H1 (cell line): ENCODE measurements around the gene SERPINB1. TPM values are rescaled to one million over a fixed set of nuclear protein-coding genes. Genes with fewer than 3 reads are reported as not detected.

Experiments used
- CTCF ChIA-PET: fragments of 300-600 bp; sonication (Branson Sonifier 250); formaldehyde crosslinking; loops from one replicate; lab custom pipeline; 2021; ENCODE audit not compliant: partially characterized antibody; lab: Charles Lee
- POLR2A ChIA-PET: fragments of 300-600 bp; sonication (Branson Sonifier 250); formaldehyde crosslinking; loops from one replicate; lab custom pipeline; 2021; ENCODE audit warnings: inconsistent platforms; ENCODE audit not compliant: partially characterized antibody; lab: Charles Lee
- DNase-seq, 2 experiments: peaks; one replicate each; pipeline versions ENCODE4 v3.0.0 to v3.0.0-alpha.2; 2010 to 2022; ENCODE audit warnings: low spot score in 2 of 2, low read depth in 1 of 2, mixed read lengths in 1 of 2
- FAIRE-seq: peaks from 2 replicates; lab custom pipeline; 2011; peaks lifted over from hg19 to GRCh38; lab: Jason Lieb, UNC
- H2AFZ ChIP-seq: 2 replicates; pipeline ENCODE4 v1.8.1; 2012; ENCODE audit warnings: low read length, inconsistent platforms
- H2AK5ac ChIP-seq: 2 replicates; pipeline ENCODE4 v1.6.1; 2013; ENCODE audit warnings: low read depth, low read length
- H2BK120ac ChIP-seq: replicated peaks from 2 replicates; pipeline ENCODE3; 2013; ENCODE audit warnings: low read depth, low read length, inconsistent platforms
- H2BK12ac ChIP-seq: 2 replicates; pipeline ENCODE4 v1.6.1; 2013; ENCODE audit warnings: low read depth, low read length
- H2BK15ac ChIP-seq: 2 replicates; pipeline ENCODE4 v1.6.1; 2013; ENCODE audit warnings: low read length
- H2BK20ac ChIP-seq: 2 replicates; pipeline ENCODE4 v1.6.1; 2013; ENCODE audit warnings: low read length
- H2BK5ac ChIP-seq: 2 replicates; pipeline ENCODE4 v1.6.1; 2013; ENCODE audit warnings: low read depth, low read length
- H3K14ac ChIP-seq: 2 replicates; pipeline ENCODE4 v1.6.1; 2013; ENCODE audit warnings: inconsistent platforms; ENCODE audit not compliant: insufficient read length
- H3K18ac ChIP-seq: 2 replicates; pipeline ENCODE4 v1.6.1; 2013; ENCODE audit warnings: low read length; ENCODE audit errors: extremely low read depth
- H3K23ac ChIP-seq: 2 replicates; pipeline ENCODE4 v1.6.1; 2013; ENCODE audit warnings: inconsistent platforms; ENCODE audit not compliant: insufficient read length
- H3K23me2 ChIP-seq: 2 replicates; pipeline ENCODE4 v1.6.1; 2013; ENCODE audit warnings: low read depth, low read length
- H3K27ac ChIP-seq: 2 replicates; pipeline ENCODE4 v1.6.1; 2011; ENCODE audit warnings: low read depth, low read length, inconsistent platforms
- H3K27me3 ChIP-seq, 4 experiments: replicated peaks in 1 of 4; 1 replicate in 1 of 4; 2 replicates in 3 of 4; pipeline versions ENCODE4 v1.6.1 to v1.8.1; 2011 to 2013; ENCODE audit warnings: low read length in 3 of 4, mild to moderate bottlenecking in 3 of 4, inconsistent platforms in 2 of 4, mixed read lengths in 2 of 4, moderate library complexity in 1 of 4; ENCODE audit not compliant: control insufficient read depth in 3 of 4, insufficient read depth in 3 of 4; ENCODE audit errors: extremely low read depth in 1 of 4
- H3K36me3 ChIP-seq, 4 experiments: 2 replicates each; pipeline versions ENCODE4 v1.6.1 to v1.8.1; 2011 to 2013; ENCODE audit warnings: mild to moderate bottlenecking in 4 of 4, low read length in 3 of 4, moderate library complexity in 2 of 4, control low read depth in 1 of 4, inconsistent platforms in 1 of 4; ENCODE audit not compliant: insufficient read depth in 4 of 4, control insufficient read depth in 2 of 4
- H3K4ac ChIP-seq: replicated peaks from 2 replicates; pipeline ENCODE3; 2013; ENCODE audit warnings: low read length, low read depth, mixed read lengths, inconsistent platforms; ENCODE audit not compliant: insufficient read length
- H3K4me1 ChIP-seq, 4 experiments: replicated peaks in 1 of 4; 1 replicate in 1 of 4; 2 replicates in 3 of 4; pipeline versions ENCODE4 v1.6.1 to v1.8.1; 2011 to 2013; ENCODE audit warnings: low read length in 3 of 4, inconsistent platforms in 2 of 4, mixed read lengths in 1 of 4; ENCODE audit not compliant: insufficient read depth in 4 of 4, control insufficient read depth in 3 of 4
- H3K4me2 ChIP-seq, 2 experiments: 2 replicates each; pipeline versions ENCODE4 v1.6.1 to v1.8.1; 2011 to 2013; ENCODE audit warnings: low read depth in 2 of 2, low read length in 2 of 2, control low read depth in 1 of 2, inconsistent platforms in 1 of 2, mild to moderate bottlenecking in 1 of 2; ENCODE audit not compliant: insufficient read depth in 1 of 2
- H3K4me3 ChIP-seq, 4 experiments: fragments of 200-600, 300-600 bp in 1 of 4; sonication (generic), shearing (Covaris generic), sonication (Bioruptor Twin) in 1 of 4; 2 replicates each; pipeline versions ENCODE4 v1.5.1 to v1.8.1; 2011 to 2016; ENCODE audit warnings: low read length in 4 of 4, low read depth in 3 of 4, control low read depth in 2 of 4, inconsistent platforms in 2 of 4, mild to moderate bottlenecking in 2 of 4, mixed read lengths in 1 of 4, moderate library complexity in 1 of 4; ENCODE audit not compliant: insufficient read depth in 2 of 4; ENCODE audit errors: extremely low read depth in 1 of 4
- H3K56ac ChIP-seq: replicated peaks from 2 replicates; pipeline ENCODE3; 2013; ENCODE audit warnings: low read depth, mild to moderate bottlenecking, mixed read lengths, low read length, inconsistent platforms; ENCODE audit not compliant: insufficient read length
- H3K79me1 ChIP-seq: 2 replicates; pipeline ENCODE4 v1.6.1; 2013; ENCODE audit warnings: low read depth, low read length, control low read depth
- H3K79me2 ChIP-seq, 2 experiments: 2 replicates each; pipeline versions ENCODE4 v1.6.1 to v1.8.1; 2012 to 2013; ENCODE audit warnings: low read length in 2 of 2, mild to moderate bottlenecking in 2 of 2, inconsistent platforms in 1 of 2; ENCODE audit not compliant: insufficient read depth in 2 of 2, control insufficient read depth in 1 of 2
- H3K9ac ChIP-seq, 4 experiments: replicated peaks in 1 of 4; 1 replicate in 1 of 4; 2 replicates in 3 of 4; pipeline versions ENCODE4 v1.6.1 to v1.8.1; 2011 to 2013; ENCODE audit warnings: low read depth in 3 of 4, low read length in 3 of 4, control low read depth in 2 of 4, mild to moderate bottlenecking in 2 of 4, moderate library complexity in 2 of 4, inconsistent platforms in 1 of 4; ENCODE audit errors: extremely low read depth in 1 of 4
- H3K9me3 ChIP-seq, 2 experiments: 2 replicates each; pipeline versions ENCODE4 v1.6.1 to v1.8.1; 2012 to 2013; ENCODE audit warnings: mild to moderate bottlenecking in 2 of 2, moderate library complexity in 2 of 2, control low read depth in 1 of 2, inconsistent platforms in 1 of 2, low read depth in 1 of 2, low read length in 1 of 2, mixed read lengths in 1 of 2; ENCODE audit not compliant: insufficient read depth in 2 of 2
- H4K20me1 ChIP-seq, 2 experiments: replicated peaks in 1 of 2; 2 replicates each; pipeline versions ENCODE3 to v1.8.1; 2011 to 2013; ENCODE audit warnings: inconsistent platforms in 2 of 2, low read length in 2 of 2, mild to moderate bottlenecking in 1 of 2; ENCODE audit not compliant: insufficient read depth in 2 of 2, control insufficient read depth in 1 of 2
- H4K5ac ChIP-seq: 2 replicates; pipeline ENCODE4 v1.6.1; 2013; ENCODE audit warnings: low read length, low read depth, mixed read lengths, inconsistent platforms; ENCODE audit not compliant: insufficient read length
- H4K8ac ChIP-seq: 2 replicates; pipeline ENCODE4 v1.8.0; 2013; ENCODE audit warnings: mild to moderate bottlenecking, moderate library complexity, low read length, inconsistent platforms; ENCODE audit not compliant: insufficient read depth; ENCODE audit errors: extremely low read depth
- H4K91ac ChIP-seq: replicated peaks from 2 replicates; pipeline ENCODE3; 2013; ENCODE audit warnings: low read length, mixed read lengths, inconsistent platforms; ENCODE audit not compliant: insufficient read length
- BACH1 ChIP-seq: IDR thresholded peaks from 2 replicates; pipeline ENCODE4 v1.6.1; 2012; ENCODE audit warnings: low read length, improper control_type of control experiment
- CBX5 ChIP-seq: fragments of 300-800, 300-1000 bp; sonication (generic); IDR thresholded peaks from 2 replicates; pipeline ENCODE4 v1.7.1; 2016; ENCODE audit warnings: antibody characterized with exemption, low read length, low read depth
- CBX8 ChIP-seq: fragments of 300-800, 300-1000 bp; sonication (generic); IDR thresholded peaks from 2 replicates; pipeline ENCODE4 v1.7.1; 2016; ENCODE audit warnings: low read depth, low read length, borderline replicate concordance
- TCF12 ChIP-seq: IDR thresholded peaks from 2 replicates; pipeline ENCODE4 v1.6.1; 2011; ENCODE audit warnings: low read depth, mild to moderate bottlenecking, low read length
- WGBS, 2 experiments: shearing (Covaris generic) in 1 of 2; methylation state at CpG; one replicate each; pipeline versions ENCODE4 v1.1.6 to v1.1.7; 2013 to 2015; ENCODE audit warnings: low lambda C conversion rate in 2 of 2, mixed read lengths in 2 of 2, inconsistent platforms in 1 of 2, low coverage in 1 of 2, missing lambda C conversion rate in 1 of 2; ENCODE audit not compliant: insufficient replicate concordance in 2 of 2, insufficient coverage in 1 of 2, insufficient read length in 1 of 2; ENCODE audit errors: extremely low coverage in 1 of 2, missing lambda C conversion rate in 1 of 2; 5-methylcytosine and 5-hydroxymethylcytosine counted together
- polyA plus RNA-seq, 7 experiments: library from polyadenylated mRNA; depleted of rRNA in 3 of 7; stranded (reverse) in 5 of 7; unstranded in 2 of 7; fragments of >200 nt in 5 of 7; fragments of 200-250 nt in 2 of 7; gene quantifications; 1 replicate in 5 of 7; 2 replicates in 1 of 7; 4 replicates in 1 of 7; pipeline versions ENCODE4 v1.2.1 to v1.2.3, GENCODE V29; 2011 to 2013; ENCODE audit warnings: missing spikeins in 2 of 7, mixed read lengths in 2 of 7
- total RNA-seq: library from RNA; stranded (reverse); fragmentation: NEBNext Ultra II Directional; extraction: Animal tissue kit (Norgen Biotek cat#: 25700); gene quantifications from 2 replicates; pipeline ENCODE4 v1.2.1, GENCODE V29; 2021

Gene SERPINB1
- total and polyA plus RNA-seq, 2 of the 8 experiments (the other 6 are each of a cell fraction or from before 2014, with no cell fraction given): 8.1 to 17.3 TPM

GRCh38 chr6:2857580-2858337 is 16.1 kb upstream of the SERPINB1 start:
- DNase-seq (no peak), FAIRE-seq (no peak)
- H3K18ac ChIP-seq: peak overlapping the region; percentile 49; the same call in 1 of the 2 replicates
- peak overlapping the region; percentile 25 for H4K5ac ChIP-seq
- no peaks in the 10 kb centered on the region for H3K79me2 ChIP-seq
- peak overlapping the region; percentile 2; the same call in 1 of the 2 replicates for H2BK15ac ChIP-seq
- peak overlapping the region; percentile 60 for H2BK120ac ChIP-seq
- peak overlapping the region; percentile 87 for H4K91ac ChIP-seq
- no peak overlapping the region for H2AK5ac ChIP-seq
- no peak for TF ChIP-seq CBX5
- TF ChIP-seq CBX8: no peak
- TF ChIP-seq TCF12: no peak
- no peak for TF ChIP-seq BACH1
- no peak overlapping the region for H3K56ac ChIP-seq
- 82% methylated on average over 18 of the region's 18 CpGs; no CpG with 5 or more reads in 1 of the 2 experiments for WGBS, 2 experiments
- no peaks in the 10 kb centered on the region for H4K20me1 ChIP-seq
- H3K36me3 ChIP-seq: no peaks in the 10 kb centered on the region
- H3K4ac ChIP-seq: peak overlapping the region; percentile 49
- no peaks in the 10 kb centered on the region for H3K27me3 ChIP-seq
- H3K79me1 ChIP-seq: no peaks in the 10 kb centered on the region
- no peak overlapping the region for H3K23ac ChIP-seq
- H3K4me1 ChIP-seq: peaks cover 0 to 17% (median 7%) of the 10 kb centered on the region in 4 experiments
- peaks cover 4% of the 10 kb centered on the region; the same call in 1 of the 2 replicates for H3K23me2 ChIP-seq
- H3K9me3 ChIP-seq: no peaks in the 10 kb centered on the region
- H3K4me2 ChIP-seq: no peak overlapping the region
- H3K14ac ChIP-seq: no peak overlapping the region
- no peak overlapping the region for H3K9ac ChIP-seq
- H3K4me3 ChIP-seq: no peak overlapping the region
- H2AFZ ChIP-seq: no peak overlapping the region
- POLR2A ChIA-PET: interaction anchor here (1.1 to 3.0 kb wide), 4 partner anchors 8 to 59 kb away, joined by 3 to 9 read pairs (median 4); no protein-coding TSS in a partner anchor
- H2BK5ac ChIP-seq: peak overlapping the region; percentile 27; the same call in 1 of the 2 replicates
- peak overlapping the region; percentile 92; the same call in 1 of the 2 replicates for H2BK20ac ChIP-seq
- H2BK12ac ChIP-seq: peak overlapping the region; percentile 45; the same call in 1 of the 2 replicates
- no peak overlapping the region for H3K27ac ChIP-seq
- CTCF ChIA-PET: interaction anchor here (0.5 to 1.1 kb wide), 4 partner anchors 8 to 182 kb away, joined by 3 to 7 read pairs (median 3); no protein-coding TSS in a partner anchor
- no peak overlapping the region for H4K8ac ChIP-seq
